Sigmoid colon (tissue), 7 donors: ENCODE measurements around the gene CERS6. TPM values are rescaled to one million over a fixed set of nuclear protein-coding genes. Genes with fewer than 3 reads are reported as not detected.

Source experiments
- DNase-seq: peaks from one replicate; pipeline ENCODE4 v3.0.0-alpha.2; 2019
- H3K27ac ChIP-seq, 4 donors: fragments of 200-600 bp; sonication (generic); one replicate each; pipeline ENCODE4 v1.5.1; 2016 to 2019; ENCODE audit warnings: mild to moderate bottlenecking in 1 of 4
- H3K27me3 ChIP-seq, 3 donors: fragments of 200-600 bp; sonication (generic); one replicate each; pipeline ENCODE4 v1.5.1; 2019; ENCODE audit warnings: mild to moderate bottlenecking in 1 of 3
- H3K36me3 ChIP-seq, 4 donors: fragments of 200-600 bp; sonication (generic); one replicate each; pipeline ENCODE4 v1.5.1; 2016 to 2019
- H3K4me1 ChIP-seq, 4 donors: fragments of 200-600 bp; sonication (generic); one replicate each; pipeline ENCODE4 v1.5.1; 2017 to 2019
- H3K4me3 ChIP-seq, 4 donors: fragments of 200-600 bp; sonication (generic); one replicate each; pipeline ENCODE4 v1.5.1; 2017 to 2019; ENCODE audit warnings: mild to moderate bottlenecking in 2 of 4, moderate library complexity in 1 of 4
- H3K9me3 ChIP-seq, 4 donors: fragments of 200-600 bp in 3 of 4; sonication (generic) in 3 of 4; one replicate each; pipeline versions ENCODE4 v1.5.1 to v1.6.1; 2013 to 2019
- EP300 ChIP-seq, 4 donors: sonication (generic); formaldehyde crosslinking; IDR thresholded peaks; one replicate each; pipeline ENCODE4 v1.6.1; 2017; ENCODE audit warnings: antibody characterized with exemption in 4 of 4
- POLR2A ChIP-seq, 2 donors: fragments of 450-650 bp; IDR thresholded peaks; one replicate each; pipeline ENCODE4 v1.6.1; 2016; ENCODE audit warnings: antibody characterized with exemption in 2 of 2, mild to moderate bottlenecking in 2 of 2, moderate library complexity in 2 of 2
- POLR2AphosphoS5 ChIP-seq, 4 donors: sonication (generic); formaldehyde crosslinking; IDR thresholded peaks; one replicate each; pipeline ENCODE4 v1.6.1; 2017; ENCODE audit warnings: antibody characterized with exemption in 4 of 4
- WGBS, 2 donors: extraction: QIAGEN DNeasy Blood & Tissue Kit; methylation state at CpG; one replicate each; pipeline ENCODE4 v1.1.7; 2013; 5-methylcytosine and 5-hydroxymethylcytosine counted together
- intact Hi-C: fragments of 100-400 bp; cut with DNase I; formaldehyde crosslinking; loops from one replicate; pipeline ENCODE4 v1.15.1; 2023
- polyA plus RNA-seq, 3 donors: library from polyadenylated mRNA; stranded (reverse); fragments of 200-250 nt; gene quantifications; one replicate each; pipeline ENCODE4 v1.2.3, GENCODE V29; 2013
- total RNA-seq, 4 donors: library from RNA; depleted of rRNA; stranded (reverse); fragments of >200 nt; gene quantifications; one replicate each; pipeline ENCODE4 v1.1.0, GENCODE V29; 2016
- TF ChIP-seq, protein P1 (sequence below), 4 experiments: fragments of 450-650 bp in 3 of 4; fragments of 200-600 bp in 1 of 4; IDR thresholded peaks; one replicate each; pipeline ENCODE4 v1.5.1; 2016 to 2019; ENCODE audit warnings: antibody characterized with exemption in 4 of 4, mild to moderate bottlenecking in 3 of 4, moderate library complexity in 2 of 4
- donor health status: healthy with polysubstance abuse.
- donor health status: Bipolar disorder and iron deficiency.
- donor health status: healthy.

The CERS6 gene
- total and polyA plus RNA-seq, 7 donors, result 4.4 to 21.0 (median 11.2) TPM

DNA sequence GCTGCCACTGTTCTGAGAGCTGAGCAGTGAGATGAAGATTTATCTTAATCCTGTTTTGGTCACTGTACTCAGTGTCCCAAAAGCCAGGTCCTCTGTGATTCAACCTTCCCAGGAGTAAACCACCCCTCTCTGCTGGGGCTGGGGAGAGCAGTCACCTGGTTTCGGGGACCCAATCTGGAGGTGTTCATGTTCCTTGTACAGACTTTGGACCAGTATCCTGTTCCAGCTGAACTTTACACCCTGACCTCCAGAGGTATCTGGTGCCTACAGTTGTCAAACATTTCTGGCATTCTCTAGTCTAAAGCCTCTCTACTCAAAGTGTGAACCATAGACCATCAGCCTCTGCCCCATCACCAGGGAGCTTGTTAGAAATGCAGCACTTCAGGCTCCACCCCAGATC, 22.1 kb downstream of the CERS6 start:
- H3K9me3 ChIP-seq, result no peaks in the 10 kb centered on the region
- TF ChIP-seq, protein P1, sequence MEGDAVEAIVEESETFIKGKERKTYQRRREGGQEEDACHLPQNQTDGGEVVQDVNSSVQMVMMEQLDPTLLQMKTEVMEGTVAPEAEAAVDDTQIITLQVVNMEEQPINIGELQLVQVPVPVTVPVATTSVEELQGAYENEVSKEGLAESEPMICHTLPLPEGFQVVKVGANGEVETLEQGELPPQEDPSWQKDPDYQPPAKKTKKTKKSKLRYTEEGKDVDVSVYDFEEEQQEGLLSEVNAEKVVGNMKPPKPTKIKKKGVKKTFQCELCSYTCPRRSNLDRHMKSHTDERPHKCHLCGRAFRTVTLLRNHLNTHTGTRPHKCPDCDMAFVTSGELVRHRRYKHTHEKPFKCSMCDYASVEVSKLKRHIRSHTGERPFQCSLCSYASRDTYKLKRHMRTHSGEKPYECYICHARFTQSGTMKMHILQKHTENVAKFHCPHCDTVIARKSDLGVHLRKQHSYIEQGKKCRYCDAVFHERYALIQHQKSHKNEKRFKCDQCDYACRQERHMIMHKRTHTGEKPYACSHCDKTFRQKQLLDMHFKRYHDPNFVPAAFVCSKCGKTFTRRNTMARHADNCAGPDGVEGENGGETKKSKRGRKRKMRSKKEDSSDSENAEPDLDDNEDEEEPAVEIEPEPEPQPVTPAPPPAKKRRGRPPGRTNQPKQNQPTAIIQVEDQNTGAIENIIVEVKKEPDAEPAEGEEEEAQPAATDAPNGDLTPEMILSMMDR (IDR thresholded peaks at IDR 0.05), result no peak
- no peak for TF ChIP-seq POLR2AphosphoS5 (IDR thresholded peaks at IDR 0.05)
- TF ChIP-seq POLR2A (IDR thresholded peaks at IDR 0.05), result no peak
- no peak for TF ChIP-seq EP300 (IDR thresholded peaks at IDR 0.05)
- H3K36me3 ChIP-seq, result no peaks in the 10 kb centered on the region
- no peak overlapping the region for H3K4me3 ChIP-seq
- 73 to 100% methylated on average over 1 of the region's 1 CpG for WGBS, 2 donors
- peaks cover 0 to 10% (median 8%) of the 10 kb centered on the region in 4 donors for H3K4me1 ChIP-seq
- DNase-seq, result no peak
- intact Hi-C loops, result no loop called here
- no peak overlapping the region for H3K27ac ChIP-seq
- H3K27me3 ChIP-seq, result no peaks in the 10 kb centered on the region

DNA sequence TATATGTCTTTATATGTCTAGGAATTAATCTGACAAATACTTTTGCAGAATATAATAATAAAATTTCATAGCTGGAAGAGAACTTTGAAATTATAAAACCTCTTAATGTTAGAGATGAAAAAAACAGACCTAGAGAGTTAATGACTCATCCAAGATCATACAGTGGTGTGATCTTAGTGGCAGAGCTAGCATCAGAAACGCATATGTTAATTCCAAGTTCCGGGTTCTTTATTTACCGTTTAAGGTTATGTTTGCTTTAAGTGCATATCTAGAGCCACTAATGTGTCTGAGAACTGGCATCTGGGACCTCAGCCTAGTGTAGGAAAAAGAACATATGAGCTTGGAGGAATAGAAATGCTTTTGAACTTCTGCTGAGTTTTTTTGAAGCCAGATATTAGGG, 24.3 kb downstream of the CERS6 start:
- Histone ChIP-seq H3K9me3 (no peaks in the 10 kb centered on the region), H3K4me1 (peaks cover 0 to 15% (median 9%) of the 10 kb centered on the region in 4 donors), H3K4me3 (no peak overlapping the region), H3K36me3 (no peaks in the 10 kb centered on the region), H3K27me3 (no peaks in the 10 kb centered on the region), H3K27ac (no peak overlapping the region)
- TF ChIP-seq, protein P1 (IDR thresholded peaks at IDR 0.05), result no peak
- TF ChIP-seq EP300 (IDR thresholded peaks at IDR 0.05) (no peak), POLR2A (IDR thresholded peaks at IDR 0.05) (no peak), POLR2AphosphoS5 (IDR thresholded peaks at IDR 0.05) (no peak)
- 10 to 66% methylated on average over 3 of the region's 3 CpGs for WGBS, 2 donors
- DNase-seq, result no peak
- intact Hi-C loops, result no loop called here

DNA sequence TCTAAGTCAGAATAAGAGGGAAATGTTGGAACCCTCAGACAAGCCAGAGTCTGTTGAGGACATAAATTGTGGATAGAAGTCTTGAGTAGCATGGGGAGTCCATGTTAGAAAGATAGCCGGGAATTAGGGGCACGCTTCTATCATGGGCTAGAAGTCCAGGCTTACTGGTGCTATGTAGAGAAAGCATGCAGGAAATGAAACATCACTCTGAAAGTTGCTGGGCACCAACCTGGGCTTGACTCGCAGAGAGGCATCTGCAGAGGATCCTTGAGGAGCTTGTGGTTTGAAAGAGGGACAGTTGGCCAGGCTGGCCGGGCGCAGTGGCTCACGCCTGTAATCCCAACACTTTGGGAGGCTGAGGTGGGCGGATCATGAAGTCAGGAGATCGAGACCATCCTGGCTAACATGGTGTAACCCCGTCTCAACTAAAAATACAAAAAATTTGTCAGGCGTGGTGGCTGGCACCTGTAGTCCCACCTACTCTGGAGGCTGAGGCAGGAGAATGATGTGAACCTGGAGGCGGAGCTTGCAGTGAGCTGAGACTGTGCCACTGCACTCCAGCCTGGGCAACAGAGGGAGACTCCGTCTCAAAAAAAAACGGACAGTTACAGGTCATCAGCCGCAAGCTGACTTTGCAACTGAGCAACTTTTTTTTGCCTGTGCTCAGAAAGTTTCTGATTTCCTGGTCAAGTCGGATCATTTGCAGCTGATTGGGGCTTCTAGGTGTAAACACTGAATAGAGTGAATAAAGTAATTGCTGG, 24.9 kb downstream of the CERS6 start:
- no peaks in the 10 kb centered on the region for H3K9me3 ChIP-seq
- DNase-seq, result no peak
- H3K4me3 ChIP-seq, result no peak overlapping the region
- TF ChIP-seq POLR2A (IDR thresholded peaks at IDR 0.05), result no peak
- TF ChIP-seq, protein P1 (IDR thresholded peaks at IDR 0.05), result no peak
- TF ChIP-seq POLR2AphosphoS5 (IDR thresholded peaks at IDR 0.05), result no peak
- TF ChIP-seq EP300 (IDR thresholded peaks at IDR 0.05), result no peak
- H3K27me3 ChIP-seq, result no peaks in the 10 kb centered on the region
- no peaks in the 10 kb centered on the region for H3K36me3 ChIP-seq
- H3K4me1 ChIP-seq, result peaks cover 0 to 15% (median 9%) of the 10 kb centered on the region in 4 donors
- no peak overlapping the region for H3K27ac ChIP-seq
- intact Hi-C loops, result no loop called here
- WGBS, 2 donors, result 73 to 91% methylated on average over 15 of the region's 15 CpGs

DNA sequence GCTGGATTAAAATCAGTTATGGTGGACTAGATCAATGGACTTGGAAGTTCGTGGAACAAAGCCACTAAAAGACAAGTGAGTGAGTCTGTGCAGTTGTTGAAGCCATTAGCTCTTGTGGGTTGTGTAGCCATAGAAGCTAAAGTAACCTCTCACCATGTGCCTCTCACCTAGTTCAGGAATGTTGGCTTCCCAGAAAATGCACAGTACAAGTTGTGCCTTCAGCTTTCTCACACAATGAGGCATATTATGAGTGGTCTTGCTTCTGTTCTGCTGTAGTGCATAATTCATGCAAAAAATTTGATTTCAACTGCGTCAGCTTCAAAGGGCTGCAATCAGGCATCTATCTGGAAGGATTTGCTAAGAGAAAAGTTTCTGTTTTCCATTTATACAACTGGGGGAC, 26.2 kb downstream of the CERS6 start:
- Histone ChIP-seq H3K27me3 (no peaks in the 10 kb centered on the region), H3K27ac (no peak overlapping the region), H3K4me1 (peaks cover 0 to 15% (median 9%) of the 10 kb centered on the region in 4 donors), H3K36me3 (no peaks in the 10 kb centered on the region), H3K9me3 (no peaks in the 10 kb centered on the region), H3K4me3 (no peak overlapping the region)
- 40 to 42% methylated on average over 2 of the region's 2 CpGs for WGBS, 2 donors
- intact Hi-C loops, result no loop called here
- TF ChIP-seq POLR2A (IDR thresholded peaks at IDR 0.05) (no peak), EP300 (IDR thresholded peaks at IDR 0.05) (no peak), POLR2AphosphoS5 (IDR thresholded peaks at IDR 0.05) (no peak)
- TF ChIP-seq, protein P1 (IDR thresholded peaks at IDR 0.05), result no peak
- no peak for DNase-seq
